Endothelial cell of umbilical vein (primary cell): Measurements from ENCODE around the gene IFITM5. TPM values are rescaled to one million over a fixed set of nuclear protein-coding genes. Genes with fewer than 3 reads are reported as not detected.

ENCODE experiments used
- BruUV-seq: library from RNA; stranded (reverse); fragments of 400-500 nt; replicated peaks from 2 replicates; lab custom pipeline; 2021; lab: Mats Ljungman, UMichigan
- CTCF ChIA-PET: fragments of 300-600, 350-600 bp; sonication (Branson Sonifier 250); formaldehyde crosslinking; loops from one replicate; lab custom pipeline; 2021; ENCODE audit warnings: antibody characterized with exemption, inconsistent platforms; lab: Charles Lee
- POLR2A ChIA-PET: fragments of 300-600, 350-600 bp; sonication (Branson Sonifier 250); formaldehyde crosslinking; loops from one replicate; lab custom pipeline; 2021; ENCODE audit warnings: antibody characterized with exemption, inconsistent platforms; lab: Charles Lee
- DNase-seq: peaks from one replicate; pipeline ENCODE4 v3.0.0-alpha.2; 2011; ENCODE audit warnings: low read depth, low spot score
- FAIRE-seq: peaks from 2 replicates; lab custom pipeline; 2011; peaks lifted over from hg19 to GRCh38; lab: Jason Lieb, UNC
- H2AFZ ChIP-seq: 2 replicates; pipeline ENCODE4 v1.6.0; 2012; ENCODE audit warnings: low read depth, low read length, control low read depth, inconsistent platforms
- H3K27ac ChIP-seq: 2 replicates; pipeline ENCODE4 v1.5.1; 2011; ENCODE audit warnings: low read depth, mild to moderate bottlenecking, control low read depth, low read length, moderate library complexity; ENCODE audit not compliant: insufficient read depth
- H3K27me3 ChIP-seq, 2 experiments: 2 replicates each; pipeline versions ENCODE4 v1.6.0 to v1.6.1; 2011; ENCODE audit warnings: low read length in 2 of 2, mixed read lengths in 1 of 2; ENCODE audit not compliant: control insufficient read depth in 2 of 2, insufficient read depth in 2 of 2
- H3K36me3 ChIP-seq, 2 experiments: 2 replicates in 1 of 2; 3 replicates in 1 of 2; pipeline ENCODE4 v1.5.1; 2011; ENCODE audit warnings: low read length in 2 of 2, mild to moderate bottlenecking in 1 of 2, moderate library complexity in 1 of 2; ENCODE audit not compliant: control insufficient read depth in 2 of 2, insufficient read depth in 2 of 2; ENCODE audit errors: extremely low read depth in 1 of 2
- H3K4me1 ChIP-seq: 3 replicates; pipeline ENCODE4 v1.5.1; 2011; ENCODE audit warnings: mild to moderate bottlenecking, low read length; ENCODE audit not compliant: control insufficient read depth, insufficient read depth; ENCODE audit errors: extremely low read depth
- H3K4me2 ChIP-seq: 2 replicates; pipeline ENCODE4 v1.6.1; 2011; ENCODE audit warnings: low read length, control low read depth, mixed read lengths; ENCODE audit not compliant: insufficient read depth
- H3K4me3 ChIP-seq, 3 experiments: fragments of 200-600 bp in 1 of 3; sonication (generic), shearing (Covaris generic) in 1 of 3; replicated peaks in 1 of 3; 2 replicates each; pipeline ENCODE4 v1.5.1; 2011 to 2016; ENCODE audit warnings: control low read depth in 3 of 3, low read length in 3 of 3, mild to moderate bottlenecking in 2 of 3, inconsistent platforms in 1 of 3, low read depth in 1 of 3, moderate library complexity in 1 of 3; ENCODE audit not compliant: insufficient read depth in 1 of 3
- H3K79me2 ChIP-seq: 2 replicates; pipeline ENCODE4 v1.6.0; 2012; ENCODE audit warnings: low read length, inconsistent platforms; ENCODE audit not compliant: control insufficient read depth, insufficient read depth
- H3K9ac ChIP-seq: replicated peaks from 2 replicates; pipeline ENCODE3; 2011; ENCODE audit warnings: low read length, control low read depth; ENCODE audit not compliant: insufficient read depth; ENCODE audit errors: extremely low read depth
- H3K9me1 ChIP-seq: replicated peaks from 3 replicates; pipeline ENCODE4 v1.6.0; 2011; ENCODE audit warnings: mild to moderate bottlenecking, low read length; ENCODE audit not compliant: control insufficient read depth, insufficient read depth; ENCODE audit errors: extremely low read depth
- H3K9me3 ChIP-seq: replicated peaks from 2 replicates; pipeline ENCODE4 v1.5.1; 2012; ENCODE audit warnings: low read length, inconsistent platforms; ENCODE audit not compliant: control insufficient read depth, insufficient read depth
- H4K20me1 ChIP-seq: replicated peaks from 2 replicates; pipeline ENCODE3; 2011; ENCODE audit warnings: mild to moderate bottlenecking, low read length; ENCODE audit not compliant: control insufficient read depth, insufficient read depth; ENCODE audit errors: extremely low read depth
- EZH2 ChIP-seq: IDR thresholded peaks from 2 replicates; pipeline ENCODE4 v1.6.1; 2012; ENCODE audit warnings: borderline replicate concordance, low read depth, mild to moderate bottlenecking, moderate library complexity, low read length, inconsistent platforms; ENCODE audit not compliant: severe bottlenecking
- FOS ChIP-seq: IDR thresholded peaks from 2 replicates; pipeline ENCODE4 v1.6.1; 2011; ENCODE audit warnings: mild to moderate bottlenecking, low read length, moderate library complexity, borderline replicate concordance; ENCODE audit not compliant: insufficient read depth
- GATA2 ChIP-seq: IDR thresholded peaks from 2 replicates; pipeline ENCODE4 v1.7.0; 2011; ENCODE audit warnings: low read depth, mild to moderate bottlenecking, moderate library complexity, mixed read lengths, low read length; ENCODE audit not compliant: insufficient read length, insufficient read depth
- JUN ChIP-seq: IDR thresholded peaks from 2 replicates; pipeline ENCODE4 v1.6.1; 2011; ENCODE audit warnings: borderline replicate concordance, low read depth; ENCODE audit not compliant: insufficient read length, insufficient read depth
- MAX ChIP-seq: IDR thresholded peaks from 2 replicates; pipeline ENCODE4 v1.6.1; 2011; ENCODE audit not compliant: insufficient read depth, insufficient read length
- MYC ChIP-seq: IDR thresholded peaks from one replicate; pipeline ENCODE4 v1.6.1; 2011; ENCODE audit warnings: mild to moderate bottlenecking, low read depth, low read length
- POLR2A ChIP-seq: IDR thresholded peaks from 2 replicates; pipeline ENCODE4 v1.6.1; 2012; ENCODE audit warnings: low read depth, mild to moderate bottlenecking, control low read depth, low read length
- POLR2AphosphoS5 ChIP-seq: IDR thresholded peaks from 2 replicates; pipeline ENCODE4 v1.6.1; 2012; ENCODE audit warnings: low read depth, mild to moderate bottlenecking, control low read depth, low read length, moderate library complexity; ENCODE audit not compliant: insufficient read depth
- dilution Hi-C: fragments of 300-500 bp; cut with MboI; formaldehyde crosslinking; loops from one replicate; pipeline ENCODE4 v1.15.0; 2019; ENCODE audit warnings: low sequenced_read_pairs; ENCODE audit not compliant: extremely low pct_ligation_motif_present
- intact Hi-C: fragments of 100-400 bp; cut with micrococcal nuclease; formaldehyde crosslinking; loops from one replicate; pipeline ENCODE4 v1.10.0; 2022
- polyA plus RNA-seq, 4 experiments: library from polyadenylated mRNA; depleted of rRNA in 3 of 4; stranded (reverse) in 3 of 4; unstranded in 1 of 4; fragments of >200 nt; gene quantifications; 2 replicates each; pipeline versions ENCODE4 v1.2.1 to v1.2.3, GENCODE V29; 2011 to 2012; ENCODE audit warnings: missing spikeins in 1 of 4
- total RNA-seq: library from RNA; stranded (reverse); gene quantifications from 2 replicates; pipeline ENCODE4 v1.2.3, GENCODE V29; 2021
- TF ChIP-seq, protein P1 (sequence below), 2 donors: IDR thresholded peaks; 1 replicate in 1 of 2; 2 replicates in 1 of 2; pipeline ENCODE4 v1.5.1; 2011; ENCODE audit warnings: low read length in 2 of 2, mild to moderate bottlenecking in 2 of 2, moderate library complexity in 2 of 2, control low read depth in 1 of 2, inconsistent platforms in 1 of 2, low read depth in 1 of 2; ENCODE audit not compliant: insufficient read depth in 1 of 2; ENCODE audit errors: extremely low read depth in 1 of 2

IFITM5 gene
- total and polyA plus RNA-seq, 2 donors (not counting 3 experiments of a cell fraction or from before 2014, with no cell fraction given): not detected

DNA sequence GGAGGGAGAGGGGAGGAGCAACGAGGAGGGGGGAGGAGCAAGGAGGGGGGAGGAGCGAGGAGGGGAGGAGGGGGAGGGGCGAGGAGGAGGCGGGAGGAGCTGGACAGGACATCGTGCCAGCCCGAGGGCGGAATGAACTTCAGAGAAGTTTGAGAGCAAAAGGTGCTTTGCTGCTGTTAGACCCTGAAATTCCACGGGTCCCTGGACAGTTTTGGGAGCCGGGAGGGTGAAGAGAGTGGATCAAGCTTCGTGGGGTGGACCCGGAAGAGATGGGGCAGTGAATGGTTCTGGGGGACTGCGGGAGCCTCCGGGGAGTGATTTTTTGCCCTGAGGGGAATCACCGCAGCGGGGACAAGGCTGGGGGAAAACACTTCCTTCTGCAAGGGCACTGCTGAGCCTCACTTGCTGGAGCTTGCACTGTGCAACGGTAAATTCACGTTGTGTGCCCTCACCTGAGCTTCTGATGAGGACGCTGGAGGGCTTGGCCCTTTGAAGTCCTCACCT, 31.8 kb downstream of the IFITM5 start:
- ChIA-PET CTCF (interaction anchor here (1.6 to 2.2 kb wide), 2 partner anchors 17 kb away, joined by 6 to 8 read pairs; no protein-coding TSS in a partner anchor), POLR2A (interaction anchor here (0.9 kb wide), 1 partner anchor 86 kb away, joined by 5 read pairs; no protein-coding TSS in a partner anchor)
- Histone ChIP-seq H2AFZ (no peak overlapping the region), H3K4me2 (no peak overlapping the region), H3K4me3 (no peak overlapping the region), H3K27me3 (peaks cover 0 to 2% of the 10 kb centered on the region in 2 experiments), H3K4me1 (no peaks in the 10 kb centered on the region), H3K9me1 (no peaks in the 10 kb centered on the region), H3K79me2 (no peaks in the 10 kb centered on the region), H3K27ac (no peak overlapping the region), H3K36me3 (no peaks in the 10 kb centered on the region), H3K9me3 (no peaks in the 10 kb centered on the region), H3K9ac (no peak overlapping the region), H4K20me1 (no peaks in the 10 kb centered on the region)
- TF ChIP-seq GATA2 (no peak), EZH2 (no peak)
- no peak for FAIRE-seq
- dilution Hi-C loops (no loop called here), intact Hi-C loops (no loop called here)
- no TSS peak for BruUV-seq
- DNase-seq: no peak

GRCh38 chr11:266676-267439, 32.5 kb downstream of the IFITM5 start:
- FAIRE-seq (no peak), DNase-seq (no peak)
- Histone ChIP-seq H3K4me3 (no peak overlapping the region), H3K4me1 (no peaks in the 10 kb centered on the region), H3K79me2 (no peaks in the 10 kb centered on the region), H3K27me3 (no peaks in the 10 kb centered on the region), H4K20me1 (no peaks in the 10 kb centered on the region), H3K9ac (no peak overlapping the region), H3K9me1 (no peaks in the 10 kb centered on the region), H3K9me3 (no peaks in the 10 kb centered on the region), H3K4me2 (no peak overlapping the region), H2AFZ (no peak overlapping the region), H3K36me3 (no peaks in the 10 kb centered on the region), H3K27ac (no peak overlapping the region)
- ChIA-PET CTCF (interaction anchor here (2.2 kb wide), 1 partner anchor 16 kb away, joined by 8 read pairs; no protein-coding TSS in a partner anchor), POLR2A (interaction anchor here (0.9 kb wide), 1 partner anchor 86 kb away, joined by 5 read pairs; no protein-coding TSS in a partner anchor)
- TF ChIP-seq POLR2AphosphoS5 (no peak), POLR2A (no peak), MYC (no peak), FOS (no peak), MAX (no peak), GATA2 (no peak), JUN (no peak), EZH2 (no peak)
- TF ChIP-seq, protein P1, sequence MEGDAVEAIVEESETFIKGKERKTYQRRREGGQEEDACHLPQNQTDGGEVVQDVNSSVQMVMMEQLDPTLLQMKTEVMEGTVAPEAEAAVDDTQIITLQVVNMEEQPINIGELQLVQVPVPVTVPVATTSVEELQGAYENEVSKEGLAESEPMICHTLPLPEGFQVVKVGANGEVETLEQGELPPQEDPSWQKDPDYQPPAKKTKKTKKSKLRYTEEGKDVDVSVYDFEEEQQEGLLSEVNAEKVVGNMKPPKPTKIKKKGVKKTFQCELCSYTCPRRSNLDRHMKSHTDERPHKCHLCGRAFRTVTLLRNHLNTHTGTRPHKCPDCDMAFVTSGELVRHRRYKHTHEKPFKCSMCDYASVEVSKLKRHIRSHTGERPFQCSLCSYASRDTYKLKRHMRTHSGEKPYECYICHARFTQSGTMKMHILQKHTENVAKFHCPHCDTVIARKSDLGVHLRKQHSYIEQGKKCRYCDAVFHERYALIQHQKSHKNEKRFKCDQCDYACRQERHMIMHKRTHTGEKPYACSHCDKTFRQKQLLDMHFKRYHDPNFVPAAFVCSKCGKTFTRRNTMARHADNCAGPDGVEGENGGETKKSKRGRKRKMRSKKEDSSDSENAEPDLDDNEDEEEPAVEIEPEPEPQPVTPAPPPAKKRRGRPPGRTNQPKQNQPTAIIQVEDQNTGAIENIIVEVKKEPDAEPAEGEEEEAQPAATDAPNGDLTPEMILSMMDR (IDR thresholded peaks at IDR 0.05; ENCODE audit: extremely low read depth in 1 of 2, insufficient read depth in 1 of 2, low read depth in 1 of 2, low read length in 2 of 2): no peak
- intact Hi-C loops: no loop called here
- no TSS peak for BruUV-seq
- dilution Hi-C loops: no loop called here
